ENCODE results near the gene TSPAN3. TPM values are rescaled to one million over a fixed set of nuclear protein-coding genes. Genes with fewer than 3 reads are reported as not detected.
A peak's percentile ranks its signal among the peaks of the same experiment; 100 is the strongest.

Gene TSPAN3
- total RNA-seq, 2 experiments from 2014 or later = 25.6 to 27.0 TPM

- CTCF ChIA-PET = no interaction called here
- Mint-ChIP-seq H3K27me3 (no peaks in the 10 kb centered on the region), H3K4me1 (ENCODE audit: low read depth) (peaks cover 7% of the 10 kb centered on the region), H3K4me3 (no peak overlapping the region), H3K9me3 (peaks cover 11% of the 10 kb centered on the region), H3K27ac (peak overlapping the region; percentile 70), H3K36me3 (ENCODE audit: low read depth) (peaks cover 59% of the 10 kb centered on the region)
- DNase-seq = peak; percentile 37
- POLR2A ChIA-PET = interaction anchor here (0.6 to 2.3 kb wide), 4 partner anchors 9 to 62 kb away, joined by 3 to 7 read pairs (median 4); no protein-coding TSS in a partner anchor
- intact Hi-C loops (cut with micrococcal nuclease) = no loop called here
- TF ChIP-seq CTCF (IDR thresholded peaks at IDR 0.05) = no peak
- peak; percentile 68 for ATAC-seq
Observed at GRCh38 chr15:77038312-77039216, 32.3 kb downstream of the TSPAN3 start.

- Mint-ChIP-seq H3K4me3 (peak overlapping the region; percentile 19), H3K27ac (peak overlapping the region; percentile 66), H3K27me3 (no peaks in the 10 kb centered on the region), H3K9me3 (peaks cover 11% of the 10 kb centered on the region), H3K36me3 (ENCODE audit: low read depth) (peaks cover 53% of the 10 kb centered on the region), H3K4me1 (ENCODE audit: low read depth) (peaks cover 7% of the 10 kb centered on the region)
- ATAC-seq (no peak), DNase-seq (no peak)
- no peak for TF ChIP-seq CTCF (IDR thresholded peaks at IDR 0.05)
- ChIA-PET POLR2A (interaction anchor here (0.8 to 2.3 kb wide), 5 partner anchors 8 to 61 kb away, joined by 3 to 7 read pairs (median 4); no protein-coding TSS in a partner anchor), CTCF (interaction anchor here (0.9 to 1.3 kb wide), 2 partner anchors 62 to 102 kb away, joined by 3 read pairs; no protein-coding TSS in a partner anchor)
- intact Hi-C loops (cut with micrococcal nuclease) = no loop called here
Observed at GRCh38 chr15:77037388-77038209, 33.3 kb downstream of the TSPAN3 start.

- ChIA-PET CTCF (interaction anchor here (0.9 to 3.9 kb wide), 7 partner anchors 10 to 103 kb away, joined by 3 to 51 read pairs (median 9); no protein-coding TSS in a partner anchor), POLR2A (interaction anchor here (0.8 to 2.3 kb wide), 6 partner anchors 7 to 60 kb away, joined by 3 to 10 read pairs (median 4); no protein-coding TSS in a partner anchor)
- Mint-ChIP-seq H3K27me3 (no peaks in the 10 kb centered on the region), H3K27ac (peak overlapping the region; percentile 66), H3K36me3 (ENCODE audit: low read depth) (peaks cover 46% of the 10 kb centered on the region), H3K4me1 (ENCODE audit: low read depth) (peaks cover 7% of the 10 kb centered on the region), H3K9me3 (peaks cover 11% of the 10 kb centered on the region), H3K4me3 (peak overlapping the region; percentile 19)
- intact Hi-C loops (cut with micrococcal nuclease) = no loop called here
- DNase-seq = no peak
- no peak for TF ChIP-seq CTCF (IDR thresholded peaks at IDR 0.05)
- ATAC-seq = no peak
Observed at GRCh38 chr15:77036537-77037387, 34.1 kb downstream of the TSPAN3 start.

- H3K4me3 Mint-ChIP-seq = no peak overlapping the region
- no peak for TF ChIP-seq CTCF (IDR thresholded peaks at IDR 0.05)
- CTCF ChIA-PET = interaction anchor here (0.8 to 3.9 kb wide), 13 partner anchors 11 to 104 kb away, joined by 3 to 51 read pairs (median 6); partner anchors contain the start of gene PSTPIP1
- ATAC-seq (no peak), DNase-seq (no peak)
- H3K27me3 Mint-ChIP-seq = no peaks in the 10 kb centered on the region
- POLR2A ChIA-PET = interaction anchor here (2.2 to 3.5 kb wide), 2 partner anchors 13 to 14 kb away, joined by 10 to 13 read pairs; no protein-coding TSS in a partner anchor
- no peak overlapping the region for H3K27ac Mint-ChIP-seq
- intact Hi-C loops (cut with micrococcal nuclease) = no loop called here
- peaks cover 11% of the 10 kb centered on the region for H3K4me1 Mint-ChIP-seq (ENCODE audit: low read depth)
- H3K9me3 Mint-ChIP-seq = peaks cover 11% of the 10 kb centered on the region
- peaks cover 43% of the 10 kb centered on the region for H3K36me3 Mint-ChIP-seq (ENCODE audit: low read depth)
Observed at GRCh38 chr15:77035999-77036471, 34.9 kb downstream of the TSPAN3 start.
